Measurements from ENCODE around the gene ALG6. TPM values are rescaled to one million over a fixed set of nuclear protein-coding genes. Genes with fewer than 3 reads are reported as not detected.

ALG6 gene
- total and polyA plus RNA-seq, 2 of the 13 experiments (the other 11 are each of a cell fraction or from before 2014, with no cell fraction given) = 6.8 to 8.1 TPM

- TF ChIP-seq PRDM4 (CRISPR knock-in tag; IDR thresholded peaks at IDR 0.05; ENCODE audit: borderline replicate concordance) (no peak), ZNF460 (CRISPR knock-in tag; IDR thresholded peaks at IDR 0.05; ENCODE audit: borderline replicate concordance) (no peak), FOXP4 (CRISPR knock-in tag; IDR thresholded peaks at IDR 0.05) (no peak), PRDM10 (CRISPR knock-in tag; IDR thresholded peaks at IDR 0.05; ENCODE audit: low read depth) (no peak), NONO (IDR thresholded peaks at IDR 0.05) (no peak), NONO (CRISPR knock-in tag; conservative IDR thresholded peaks at IDR 0.05) (no peak), SAP130 (CRISPR knock-in tag; IDR thresholded peaks at IDR 0.05; ENCODE audit: low read depth) (no peak)
Measured at GRCh38 chr1:63328781-63329180, 38.6 kb upstream of the ALG6 start (continued).
